Stimulated activated CD4-positive, alpha-beta T cell treated with anti-CD3 and anti-CD28 coated beads, Interleukin-1b, Interleukin-23, amount 100 ng/mL, for 1 hour (primary cell): Measurements from ENCODE around the gene NAV3.

Experiments used
- DNase-seq, 2 donors: peaks; one replicate each; pipeline ENCODE4 v3.0.0-alpha.2; 2020; ENCODE audit warnings: low read depth in 2 of 2

NAV3 gene

GRCh38 chr12:77923882-77924281 is 93.2 kb downstream of the NAV3 start:
- no peak for DNase-seq

GRCh38 chr12:77924703-77925102 is 94.0 kb downstream of the NAV3 start:
- no peak for DNase-seq

- DNase-seq = no peak
Measured at GRCh38 chr12:77925536-77926108, 94.9 kb downstream of the NAV3 start.

- DNase-seq = no peak
Measured at GRCh38 chr12:77928078-77928477, 97.4 kb downstream of the NAV3 start.

GRCh38 chr12:77932216-77932615 is 101.5 kb downstream of the NAV3 start:
- DNase-seq = no peak

- DNase-seq = no peak
Measured at GRCh38 chr12:77938301-77938700, 107.6 kb downstream of the NAV3 start.

GRCh38 chr12:77940011-77940423 is 109.3 kb downstream of the NAV3 start:
- no peak for DNase-seq

GRCh38 chr12:77940567-77940966 is 109.9 kb downstream of the NAV3 start:
- no peak for DNase-seq

- no peak for DNase-seq
Measured at GRCh38 chr12:77941401-77941800, 110.7 kb downstream of the NAV3 start.

GRCh38 chr12:77943466-77943865 is 112.8 kb downstream of the NAV3 start:
- DNase-seq = no peak

GRCh38 chr12:77946541-77947061 is 115.9 kb downstream of the NAV3 start:
- DNase-seq = no peak

GRCh38 chr12:77947330-77947729 is 116.6 kb downstream of the NAV3 start:
- no peak for DNase-seq

GRCh38 chr12:77947746-77948145 is 117.1 kb downstream of the NAV3 start:
- DNase-seq = no peak

GRCh38 chr12:77949943-77950342 is 119.2 kb downstream of the NAV3 start:
- DNase-seq = no peak

GRCh38 chr12:77953528-77954205 is 123.0 kb downstream of the NAV3 start:
- DNase-seq = no peak

- DNase-seq = no peak
Measured at GRCh38 chr12:77954206-77954555, 123.5 kb downstream of the NAV3 start.

- no peak for DNase-seq
Measured at GRCh38 chr12:77957062-77957461, 126.4 kb downstream of the NAV3 start.

- DNase-seq = no peak
Measured at GRCh38 chr12:77963576-77964178, 133.0 kb downstream of the NAV3 start.

GRCh38 chr12:77965790-77966189 is 135.1 kb downstream of the NAV3 start:
- no peak for DNase-seq

GRCh38 chr12:77968021-77968420 is 137.3 kb downstream of the NAV3 start:
- DNase-seq = no peak

GRCh38 chr12:77968571-77968970 is 137.9 kb downstream of the NAV3 start:
- DNase-seq = no peak

- DNase-seq = no peak
Measured at GRCh38 chr12:77973579-77973978, 142.9 kb downstream of the NAV3 start.

- DNase-seq = no peak
Measured at GRCh38 chr12:77974645-77975044, 144.0 kb downstream of the NAV3 start.
